Upper lobe of left lung (tissue), 6 donors: ENCODE data around the gene SETBP1. TPM values are rescaled to one million over a fixed set of nuclear protein-coding genes. Genes with fewer than 3 reads are reported as not detected.
A peak's percentile ranks its signal among the peaks of the same experiment; 100 is the strongest.

Experiments used
- ATAC-seq, 2 donors: fragments of 200-7000 bp; cut with Tn5 transposase; one replicate each; pipeline ENCODE4 v1.9.1; 2022; ENCODE audit warnings: mild to moderate bottlenecking in 2 of 2, moderate library complexity in 2 of 2; ENCODE audit not compliant: low FRiP score in 2 of 2
- DNase-seq, 2 donors: peaks; one replicate each; pipeline ENCODE4 v3.0.0-alpha.2; 2019 to 2020
- H3K27ac ChIP-seq, 4 donors: fragments of 200-600 bp; sonication (generic); one replicate each; pipeline ENCODE4 v1.5.1; 2016 to 2019
- H3K27me3 ChIP-seq, 4 donors: fragments of 200-600 bp; sonication (generic); one replicate each; pipeline ENCODE4 v1.5.1; 2017 to 2019
- H3K36me3 ChIP-seq, 4 donors: fragments of 200-600 bp; sonication (generic); one replicate each; pipeline ENCODE4 v1.5.1; 2016 to 2019
- H3K4me1 ChIP-seq, 4 donors: fragments of 200-600 bp; sonication (generic); one replicate each; pipeline ENCODE4 v1.5.1; 2018 to 2019
- H3K4me3 ChIP-seq, 4 donors: fragments of 200-600 bp; sonication (generic); one replicate each; pipeline ENCODE4 v1.5.1; 2017 to 2019; ENCODE audit warnings: mild to moderate bottlenecking in 2 of 4, moderate library complexity in 1 of 4
- H3K9me3 ChIP-seq, 4 donors: fragments of 200-600 bp; sonication (generic); one replicate each; pipeline ENCODE4 v1.5.1; 2018 to 2019
- EP300 ChIP-seq, 4 donors: sonication (generic); formaldehyde crosslinking; IDR thresholded peaks; one replicate each; pipeline ENCODE4 v1.5.1; 2017; ENCODE audit warnings: antibody characterized with exemption in 4 of 4, control low read depth in 2 of 4
- POLR2A ChIP-seq, 4 donors: fragments of 450-650 bp; IDR thresholded peaks; one replicate each; pipeline ENCODE4 v1.5.1; 2016 to 2017; ENCODE audit warnings: antibody characterized with exemption in 4 of 4, mild to moderate bottlenecking in 2 of 4
- POLR2AphosphoS5 ChIP-seq, 2 donors: sonication (generic); formaldehyde crosslinking; IDR thresholded peaks; one replicate each; pipeline ENCODE4 v1.5.1; 2017; ENCODE audit warnings: antibody characterized with exemption in 2 of 2
- WGBS, 2 donors: methylation state at CpG; one replicate each; pipeline ENCODE4 v1.1.5; 2017 to 2018; 5-methylcytosine and 5-hydroxymethylcytosine counted together
- total RNA-seq, 6 donors: library from RNA; depleted of rRNA in 4 of 6; stranded (reverse); fragments of >200 nt in 4 of 6; gene quantifications; one replicate each; pipeline versions ENCODE4 v1.1.0 to v1.2.1, GENCODE V29; 2016 to 2021
- TF ChIP-seq, protein P1 (sequence below), 6 experiments: fragments of 450-650 bp in 4 of 6; fragments of 200-600 bp in 2 of 6; sonication (generic) in 2 of 6; IDR thresholded peaks; one replicate each; pipeline ENCODE4 v1.5.1; 2016 to 2019; ENCODE audit warnings: antibody characterized with exemption in 6 of 6
- donor health status: DM: no; HTN: no; CAD: no; lungs with moderate emphysema.
- donor health status: DM: no; HTN: yes; CAD: no; lungs with severe emphysema.

The SETBP1 gene
- total RNA-seq, 6 donors from 2014 or later: 11.7 to 38.8 (median 16.6) TPM

DNA sequence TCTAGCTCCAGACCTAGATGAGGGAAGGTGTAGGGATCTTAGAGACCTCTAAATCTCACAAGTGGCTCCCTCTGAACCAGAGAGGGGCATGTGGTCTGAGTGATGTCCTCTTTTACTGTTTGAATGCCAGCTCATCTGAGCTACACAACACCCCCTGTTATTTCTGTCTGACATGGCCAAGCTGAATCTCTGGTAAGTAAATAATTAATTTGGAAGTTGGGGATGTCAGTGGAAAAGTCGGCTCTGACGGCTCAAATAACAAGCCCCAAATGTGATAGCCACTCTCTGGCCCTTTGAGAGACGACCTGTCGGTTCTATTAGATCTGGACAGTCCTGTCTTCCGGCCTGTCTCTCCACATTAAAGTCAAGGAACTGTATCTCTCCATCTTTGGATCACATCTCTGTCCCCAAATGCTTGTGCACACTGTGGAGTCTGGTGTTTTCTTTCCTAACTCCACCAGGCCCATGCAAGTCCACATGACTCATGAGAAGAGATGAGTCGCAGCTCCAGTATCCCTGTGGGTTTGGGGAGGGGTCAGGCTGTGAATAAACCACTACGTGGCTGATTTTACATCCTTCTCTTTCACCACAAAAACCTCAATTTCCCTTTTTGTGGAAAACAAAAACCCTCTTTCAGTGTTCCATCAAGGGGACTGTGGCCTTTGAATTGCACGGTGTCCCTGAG, 52.5 kb downstream of the SETBP1 start:
- Histone ChIP-seq H3K27me3 (no peaks in the 10 kb centered on the region), H3K36me3 (no peaks in the 10 kb centered on the region), H3K4me1 (peaks cover 0 to 13% (median 6%) of the 10 kb centered on the region in 4 donors), H3K9me3 (no peaks in the 10 kb centered on the region), H3K4me3 (no peak overlapping the region), H3K27ac (no peak overlapping the region)
- ATAC-seq (peak in 1 of 2 donors; percentile 83), DNase-seq (no peak)
- TF ChIP-seq EP300 (IDR thresholded peaks at IDR 0.05) (no peak), POLR2A (IDR thresholded peaks at IDR 0.05) (no peak)
- TF ChIP-seq, protein P1, sequence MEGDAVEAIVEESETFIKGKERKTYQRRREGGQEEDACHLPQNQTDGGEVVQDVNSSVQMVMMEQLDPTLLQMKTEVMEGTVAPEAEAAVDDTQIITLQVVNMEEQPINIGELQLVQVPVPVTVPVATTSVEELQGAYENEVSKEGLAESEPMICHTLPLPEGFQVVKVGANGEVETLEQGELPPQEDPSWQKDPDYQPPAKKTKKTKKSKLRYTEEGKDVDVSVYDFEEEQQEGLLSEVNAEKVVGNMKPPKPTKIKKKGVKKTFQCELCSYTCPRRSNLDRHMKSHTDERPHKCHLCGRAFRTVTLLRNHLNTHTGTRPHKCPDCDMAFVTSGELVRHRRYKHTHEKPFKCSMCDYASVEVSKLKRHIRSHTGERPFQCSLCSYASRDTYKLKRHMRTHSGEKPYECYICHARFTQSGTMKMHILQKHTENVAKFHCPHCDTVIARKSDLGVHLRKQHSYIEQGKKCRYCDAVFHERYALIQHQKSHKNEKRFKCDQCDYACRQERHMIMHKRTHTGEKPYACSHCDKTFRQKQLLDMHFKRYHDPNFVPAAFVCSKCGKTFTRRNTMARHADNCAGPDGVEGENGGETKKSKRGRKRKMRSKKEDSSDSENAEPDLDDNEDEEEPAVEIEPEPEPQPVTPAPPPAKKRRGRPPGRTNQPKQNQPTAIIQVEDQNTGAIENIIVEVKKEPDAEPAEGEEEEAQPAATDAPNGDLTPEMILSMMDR (IDR thresholded peaks at IDR 0.05): no peak
- WGBS, 2 donors: 76 to 78% methylated on average over 8 of the region's 8 CpGs

DNA sequence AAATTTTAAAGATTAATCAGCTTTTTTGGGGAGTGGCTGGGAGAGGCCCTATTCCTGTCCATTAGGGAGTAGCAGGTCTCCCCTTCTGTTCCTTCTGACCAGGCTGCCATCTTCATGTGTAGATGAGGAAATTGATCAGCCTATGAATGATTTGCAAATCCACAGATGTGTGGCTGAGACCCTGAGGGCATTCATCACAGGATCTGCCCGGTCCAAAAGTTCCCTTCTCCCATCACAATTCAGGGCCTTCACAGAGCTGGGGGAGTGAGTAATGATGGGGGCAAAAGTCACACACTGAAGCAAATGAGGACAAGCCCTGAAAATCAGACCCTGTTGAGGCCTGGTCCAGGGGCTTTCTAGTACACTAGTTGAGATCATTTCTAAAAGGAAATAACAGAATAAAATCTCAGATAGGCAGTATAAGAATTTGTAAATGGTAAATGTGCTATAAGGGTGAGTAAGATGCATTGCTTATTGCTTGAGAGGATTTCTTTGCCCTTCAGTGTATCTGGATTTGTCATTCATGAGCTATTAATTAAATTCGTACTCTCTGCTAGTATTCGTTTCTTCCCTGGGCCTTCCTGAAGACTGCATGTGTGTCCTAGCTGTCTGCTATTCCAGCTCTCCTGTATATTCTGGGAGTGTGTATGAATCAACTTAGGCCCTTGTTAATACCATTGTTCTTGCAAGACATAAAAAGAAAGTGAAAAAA, 53.2 kb downstream of the SETBP1 start:
- WGBS, 2 donors: 88 to 93% methylated on average over 3 of the region's 3 CpGs
- no peaks in the 10 kb centered on the region for H3K27me3 ChIP-seq
- TF ChIP-seq EP300 (IDR thresholded peaks at IDR 0.05) (no peak), POLR2AphosphoS5 (IDR thresholded peaks at IDR 0.05) (no peak)
- TF ChIP-seq, protein P1 (IDR thresholded peaks at IDR 0.05): no peak
- no peak overlapping the region for H3K27ac ChIP-seq
- no peaks in the 10 kb centered on the region for H3K9me3 ChIP-seq
- H3K4me1 ChIP-seq: peaks cover 0 to 13% (median 6%) of the 10 kb centered on the region in 4 donors
- no peak for DNase-seq
- no peaks in the 10 kb centered on the region for H3K36me3 ChIP-seq
- H3K4me3 ChIP-seq: no peak overlapping the region
- ATAC-seq: peak in 1 of 2 donors; percentile 2

DNA sequence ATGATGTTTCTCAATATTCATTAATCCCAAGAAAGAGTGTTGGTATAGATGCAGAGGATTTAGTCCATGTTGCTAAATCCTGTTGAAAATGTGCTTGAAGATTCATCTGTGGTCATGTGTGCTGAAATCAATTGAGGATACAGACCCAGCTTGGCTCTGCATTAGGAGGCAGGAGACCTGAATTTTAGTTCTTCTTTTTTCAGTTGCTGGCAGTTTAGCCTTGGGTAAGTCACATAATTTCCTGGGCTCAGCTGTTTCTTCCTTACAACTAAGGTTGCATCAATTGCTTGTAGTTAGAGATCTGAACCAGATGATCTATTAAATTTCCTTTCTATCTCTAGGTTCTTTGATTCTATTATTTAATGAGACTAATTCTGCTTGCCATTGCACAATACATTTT, 54.4 kb downstream of the SETBP1 start:
- Histone ChIP-seq H3K9me3 (no peaks in the 10 kb centered on the region), H3K27ac (no peak overlapping the region), H3K36me3 (no peaks in the 10 kb centered on the region), H3K4me1 (peaks cover 0 to 13% (median 3%) of the 10 kb centered on the region in 4 donors), H3K27me3 (no peaks in the 10 kb centered on the region), H3K4me3 (no peak overlapping the region)
- ATAC-seq: no peak
- no peak for DNase-seq
- no peak for TF ChIP-seq POLR2AphosphoS5 (IDR thresholded peaks at IDR 0.05)
- TF ChIP-seq, protein P1 (IDR thresholded peaks at IDR 0.05): no peak
- no peak for TF ChIP-seq EP300 (IDR thresholded peaks at IDR 0.05)
- TF ChIP-seq POLR2A (IDR thresholded peaks at IDR 0.05): no peak

DNA sequence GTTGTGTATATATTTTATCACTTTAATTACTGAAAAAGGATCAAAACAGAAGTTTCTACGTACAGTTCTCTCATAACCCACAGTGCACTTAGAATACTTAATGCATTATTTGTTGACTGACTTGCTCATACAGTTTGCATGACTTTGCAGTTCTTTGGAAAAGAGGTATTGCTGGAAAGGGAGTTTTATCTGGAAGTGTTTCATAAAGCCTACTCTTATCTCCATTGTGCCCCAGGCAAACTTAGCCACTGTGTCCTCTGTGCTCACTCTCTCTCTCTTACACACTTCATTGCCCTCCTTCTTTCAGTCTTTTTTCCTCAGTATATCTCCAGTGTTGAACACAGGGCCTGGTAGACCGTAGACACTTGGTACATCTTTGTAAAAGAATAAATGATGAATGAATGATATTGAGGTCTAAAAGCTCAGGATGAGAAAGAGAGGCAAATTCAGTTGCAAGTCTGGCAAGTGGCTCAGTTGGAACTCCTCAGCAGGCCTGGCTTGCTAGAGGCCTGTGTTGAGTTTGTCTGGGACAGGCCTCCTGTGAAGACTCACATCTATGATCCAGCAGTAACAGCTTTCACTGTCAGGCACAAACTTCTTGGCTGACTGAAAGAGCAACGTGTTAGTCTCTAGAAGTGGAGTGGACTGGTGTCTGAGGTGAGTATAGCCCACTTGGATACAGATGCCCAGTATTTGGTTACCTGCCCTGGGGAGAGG, 56.1 kb downstream of the SETBP1 start:
- Histone ChIP-seq H3K27me3 (no peaks in the 10 kb centered on the region), H3K36me3 (no peaks in the 10 kb centered on the region), H3K27ac (no peak overlapping the region), H3K4me3 (no peak overlapping the region), H3K9me3 (no peaks in the 10 kb centered on the region), H3K4me1 (peaks cover 0 to 13% (median 2%) of the 10 kb centered on the region in 4 donors)
- DNase-seq (no peak), ATAC-seq (no peak)
- no peak for TF ChIP-seq POLR2AphosphoS5 (IDR thresholded peaks at IDR 0.05)
- no peak for TF ChIP-seq POLR2A (IDR thresholded peaks at IDR 0.05)
- TF ChIP-seq, protein P1 (IDR thresholded peaks at IDR 0.05): no peak
- TF ChIP-seq EP300 (IDR thresholded peaks at IDR 0.05): no peak
- WGBS, 2 donors: 84 to 93% methylated on average over 3 of the region's 3 CpGs
